Non-pigmented ciliary epithelial cell (primary cell): Measurements from ENCODE around the gene AUTS2.

Experiments
- DNase-seq: peaks from one replicate; pipeline ENCODE4 v3.0.0-alpha.2; 2010; ENCODE audit warnings: low read depth

Gene AUTS2

GRCh38 chr7:70556761-70557160 is 958.5 kb downstream of the AUTS2 start:
- DNase-seq, result no peak

GRCh38 chr7:70557338-70557737 is 959.1 kb downstream of the AUTS2 start:
- no peak for DNase-seq

- no peak for DNase-seq
These were observed 961.5 kb downstream of the AUTS2 start for GRCh38 chr7:70559815-70560214.

GRCh38 chr7:70563960-70564359 is 965.7 kb downstream of the AUTS2 start:
- no peak for DNase-seq

- no peak for DNase-seq
These were observed 967.6 kb downstream of the AUTS2 start for GRCh38 chr7:70565721-70566370.

GRCh38 chr7:70566671-70567070 is 968.4 kb downstream of the AUTS2 start:
- no peak for DNase-seq

GRCh38 chr7:70568674-70569334 is 970.5 kb downstream of the AUTS2 start:
- DNase-seq, result no peak

- DNase-seq, result peak; percentile 37
These were observed 971.1 kb downstream of the AUTS2 start for GRCh38 chr7:70569335-70569819.

- no peak for DNase-seq
These were observed 971.8 kb downstream of the AUTS2 start for GRCh38 chr7:70570029-70570428.

GRCh38 chr7:70570961-70571360 is 972.7 kb downstream of the AUTS2 start:
- no peak for DNase-seq

- DNase-seq, result peak; percentile 56
These were observed 973.2 kb downstream of the AUTS2 start for GRCh38 chr7:70571403-70571934.

GRCh38 chr7:70571961-70572360 is 973.7 kb downstream of the AUTS2 start:
- DNase-seq, result no peak

GRCh38 chr7:70572571-70572970 is 974.3 kb downstream of the AUTS2 start:
- DNase-seq, result no peak

- DNase-seq, result no peak
These were observed 974.9 kb downstream of the AUTS2 start for GRCh38 chr7:70573071-70573661.

GRCh38 chr7:70573696-70574095 is 975.4 kb downstream of the AUTS2 start:
- DNase-seq, result no peak

- no peak for DNase-seq
These were observed 976.1 kb downstream of the AUTS2 start for GRCh38 chr7:70574314-70574834.

GRCh38 chr7:70574970-70575799 is 976.9 kb downstream of the AUTS2 start:
- DNase-seq, result no peak

GRCh38 chr7:70577078-70577477 is 978.8 kb downstream of the AUTS2 start:
- no peak for DNase-seq

GRCh38 chr7:70578131-70578530 is 979.9 kb downstream of the AUTS2 start:
- DNase-seq, result no peak

- DNase-seq, result no peak
These were observed 981.3 kb downstream of the AUTS2 start for GRCh38 chr7:70579397-70580097.

- no peak for DNase-seq
These were observed 981.9 kb downstream of the AUTS2 start for GRCh38 chr7:70580161-70580560.
